Glutamatergic neuron (in vitro differentiated cells): ENCODE measurements around the gene CNP. TPM values are rescaled to one million over a fixed set of nuclear protein-coding genes. Genes with fewer than 3 reads are reported as not detected.

Source experiments
- DNase-seq: peaks from one replicate; pipeline ENCODE4 v3.0.0; 2022
- H3K27ac Mint-ChIP-seq: one replicate; pipeline ENCODE4 v1.8.0; 2020; ENCODE audit warnings: mild to moderate bottlenecking, mixed read lengths, inconsistent platforms; ENCODE audit not compliant: unreplicated experiment
- H3K27me3 Mint-ChIP-seq: one replicate; pipeline ENCODE4 v1.8.0; 2020; ENCODE audit warnings: mild to moderate bottlenecking, moderate library complexity, mixed read lengths, inconsistent platforms; ENCODE audit not compliant: unreplicated experiment
- H3K36me3 Mint-ChIP-seq: one replicate; pipeline ENCODE4 v1.8.0; 2020; ENCODE audit warnings: mild to moderate bottlenecking, mixed read lengths, inconsistent platforms; ENCODE audit not compliant: unreplicated experiment
- H3K4me1 Mint-ChIP-seq: one replicate; pipeline ENCODE4 v1.8.0; 2020; ENCODE audit warnings: mild to moderate bottlenecking, low read depth, mixed read lengths, inconsistent platforms; ENCODE audit not compliant: unreplicated experiment
- H3K4me3 Mint-ChIP-seq: one replicate; pipeline ENCODE4 v1.8.0; 2020; ENCODE audit warnings: mild to moderate bottlenecking, mixed read lengths, inconsistent platforms; ENCODE audit not compliant: unreplicated experiment
- H3K9me3 Mint-ChIP-seq: one replicate; pipeline ENCODE4 v1.8.0; 2020; ENCODE audit warnings: mild to moderate bottlenecking, moderate library complexity, mixed read lengths, inconsistent platforms; ENCODE audit not compliant: unreplicated experiment
- CTCF ChIP-seq: fragments of 200-600 bp; sonication (generic); IDR thresholded peaks from one replicate; pipeline ENCODE4 v1.5.0; 2021; ENCODE audit not compliant: partially characterized antibody, unreplicated experiment
- total RNA-seq: library from RNA; stranded (reverse); fragmentation: NEBNext Ultra II Directional; extraction: Animal tissue kit (Norgen Biotek cat#: 25700); gene quantifications from one replicate; pipeline ENCODE4 v1.2.1, GENCODE V29; 2021; ENCODE audit not compliant: unreplicated experiment

CNP gene
- total RNA-seq, 1 donor from 2014 or later, result 51.5 TPM

- peaks cover 5% of the 10 kb centered on the region for H3K9me3 Mint-ChIP-seq
- no peak for TF ChIP-seq CTCF
- H3K4me1 Mint-ChIP-seq, result no peaks in the 10 kb centered on the region
- peaks cover 8% of the 10 kb centered on the region for H3K27me3 Mint-ChIP-seq
- H3K4me3 Mint-ChIP-seq, result no peak overlapping the region
- DNase-seq, result no peak
- no peak overlapping the region for H3K27ac Mint-ChIP-seq
- peaks cover 5% of the 10 kb centered on the region for H3K36me3 Mint-ChIP-seq
Observed at GRCh38 chr17:41975099-41976083, 8.8 kb downstream of the CNP start.

GRCh38 chr17:41976142-41976768 lies 9.7 kb downstream of the CNP start:
- no peak for DNase-seq
- H3K9me3 Mint-ChIP-seq, result peaks cover 5% of the 10 kb centered on the region
- H3K4me3 Mint-ChIP-seq, result no peak overlapping the region
- H3K4me1 Mint-ChIP-seq, result no peaks in the 10 kb centered on the region
- H3K36me3 Mint-ChIP-seq, result peaks cover 5% of the 10 kb centered on the region
- peak overlapping the region; percentile 1 for H3K27ac Mint-ChIP-seq
- no peak for TF ChIP-seq CTCF
- peaks cover 8% of the 10 kb centered on the region for H3K27me3 Mint-ChIP-seq

GRCh38 chr17:41977991-41978390 lies 11.4 kb downstream of the CNP start:
- Mint-ChIP-seq H3K4me3 (no peak overlapping the region), H3K27me3 (peaks cover 8% of the 10 kb centered on the region), H3K4me1 (no peaks in the 10 kb centered on the region), H3K27ac (no peak overlapping the region), H3K9me3 (no peaks in the 10 kb centered on the region), H3K36me3 (no peaks in the 10 kb centered on the region)
- TF ChIP-seq CTCF, result no peak
- no peak for DNase-seq

GRCh38 chr17:41982026-41982760 lies 15.6 kb downstream of the CNP start:
- Mint-ChIP-seq H3K4me1 (no peaks in the 10 kb centered on the region), H3K36me3 (peaks cover 7% of the 10 kb centered on the region), H3K9me3 (no peaks in the 10 kb centered on the region), H3K27me3 (peaks cover 3% of the 10 kb centered on the region), H3K27ac (no peak overlapping the region), H3K4me3 (no peak overlapping the region)
- no peak for DNase-seq
- TF ChIP-seq CTCF, result no peak
